Nephron (organoid): ENCODE data around the gene ACTR2.

ENCODE experiments used
- H3K27ac Mint-ChIP-seq, 3 experiments: 2 replicates each; pipeline ENCODE4 v1.8.0; 2020; ENCODE audit warnings: mixed read lengths in 3 of 3, mild to moderate bottlenecking in 2 of 3, moderate library complexity in 1 of 3
- H3K27me3 Mint-ChIP-seq: 2 replicates; pipeline ENCODE4 v1.8.0; 2021; ENCODE audit warnings: low read depth, mild to moderate bottlenecking, moderate library complexity, mixed read lengths
- H3K36me3 Mint-ChIP-seq: 2 replicates; pipeline ENCODE4 v1.8.0; 2020; ENCODE audit warnings: low read depth, mixed read lengths
- H3K4me1 Mint-ChIP-seq: 2 replicates; pipeline ENCODE4 v1.8.0; 2020; ENCODE audit warnings: mixed read lengths
- H3K4me3 Mint-ChIP-seq, 3 experiments: 2 replicates each; pipeline ENCODE4 v1.8.0; 2020; ENCODE audit warnings: mild to moderate bottlenecking in 3 of 3, mixed read lengths in 3 of 3, moderate library complexity in 2 of 3
- H3K9me3 Mint-ChIP-seq: 2 replicates; pipeline ENCODE4 v1.8.0; 2020; ENCODE audit warnings: mixed read lengths
- CTCF ChIP-seq, 3 experiments: fragments of 200-600 bp; sonication (generic); IDR thresholded peaks; one replicate each; pipeline ENCODE4 v1.5.0; 2021; ENCODE audit warnings: antibody characterized with exemption in 3 of 3; ENCODE audit not compliant: unreplicated experiment in 3 of 3

ACTR2 gene

GRCh38 chr2:65320042-65320725 lies 92.6 kb downstream of the ACTR2 start:
- Mint-ChIP-seq H3K36me3 (peaks cover 51% of the 10 kb centered on the region), H3K27ac (no peak overlapping the region), H3K4me3 (no peak overlapping the region), H3K27me3 (no peaks in the 10 kb centered on the region), H3K9me3 (no peaks in the 10 kb centered on the region), H3K4me1 (no peaks in the 10 kb centered on the region)
- TF ChIP-seq CTCF (IDR thresholded peaks at IDR 0.05; ENCODE audit: unreplicated experiment in 3 of 3) = no peak
